Thymus (tissue), 11 donors: ENCODE data around the gene SSX2IP. TPM values are rescaled to one million over a fixed set of nuclear protein-coding genes. Genes with fewer than 3 reads are reported as not detected.
A peak's percentile ranks its signal among the peaks of the same experiment; 100 is the strongest.

Experiments
- DNase-seq, 9 donors: peaks; one replicate each; pipeline ENCODE4 v3.0.0-alpha.2; 2013; ENCODE audit warnings: low spot score in 9 of 9, low read depth in 6 of 9, missing footprints in 1 of 9
- H3K27ac ChIP-seq, 2 donors: one replicate each; pipeline ENCODE4 v1.5.1; 2013; ENCODE audit warnings: control low read depth in 1 of 2, low read depth in 1 of 2, low read length in 1 of 2, mild to moderate bottlenecking in 1 of 2, moderate library complexity in 1 of 2
- H3K27me3 ChIP-seq, 2 donors: one replicate each; pipeline ENCODE4 v1.5.1; 2013; ENCODE audit warnings: low read length in 1 of 2; ENCODE audit not compliant: control insufficient read depth in 2 of 2, insufficient read depth in 1 of 2
- H3K36me3 ChIP-seq, 2 donors: one replicate each; pipeline ENCODE4 v1.5.1; 2013; ENCODE audit warnings: low read length in 1 of 2, mild to moderate bottlenecking in 1 of 2, moderate library complexity in 1 of 2; ENCODE audit not compliant: control insufficient read depth in 2 of 2, insufficient read depth in 2 of 2
- H3K4me1 ChIP-seq, 2 donors: one replicate each; pipeline ENCODE4 v1.5.1; 2013; ENCODE audit warnings: low read length in 2 of 2; ENCODE audit not compliant: control insufficient read depth in 2 of 2, insufficient read depth in 2 of 2
- H3K4me3 ChIP-seq, 2 donors: one replicate each; pipeline ENCODE4 v1.5.1; 2013; ENCODE audit warnings: low read length in 2 of 2, control low read depth in 1 of 2, mild to moderate bottlenecking in 1 of 2
- H3K9me3 ChIP-seq, 2 donors: one replicate each; pipeline ENCODE4 v1.5.1; 2013; ENCODE audit warnings: low read length in 1 of 2, mild to moderate bottlenecking in 1 of 2; ENCODE audit not compliant: control insufficient read depth in 2 of 2, insufficient read depth in 1 of 2
- WGBS: extraction: QIAGEN DNeasy Blood & Tissue Kit; methylation state at CpG from one replicate; pipeline ENCODE4 v1.1.7; 2013; 5-methylcytosine and 5-hydroxymethylcytosine counted together
- polyA plus RNA-seq: library from polyadenylated mRNA; stranded (reverse); fragments of 200-250 nt; gene quantifications from one replicate; pipeline ENCODE4 v1.2.3, GENCODE V29; 2013
- total RNA-seq: library from RNA; stranded (reverse); fragments of 120-200 nt; gene quantifications from one replicate; pipeline ENCODE4 v1.2.4, GENCODE V29; 2013
- donor health status: healthy.

The SSX2IP gene
- total and polyA plus RNA-seq, 2 donors, result 15.4 to 23.7 TPM

DNA sequence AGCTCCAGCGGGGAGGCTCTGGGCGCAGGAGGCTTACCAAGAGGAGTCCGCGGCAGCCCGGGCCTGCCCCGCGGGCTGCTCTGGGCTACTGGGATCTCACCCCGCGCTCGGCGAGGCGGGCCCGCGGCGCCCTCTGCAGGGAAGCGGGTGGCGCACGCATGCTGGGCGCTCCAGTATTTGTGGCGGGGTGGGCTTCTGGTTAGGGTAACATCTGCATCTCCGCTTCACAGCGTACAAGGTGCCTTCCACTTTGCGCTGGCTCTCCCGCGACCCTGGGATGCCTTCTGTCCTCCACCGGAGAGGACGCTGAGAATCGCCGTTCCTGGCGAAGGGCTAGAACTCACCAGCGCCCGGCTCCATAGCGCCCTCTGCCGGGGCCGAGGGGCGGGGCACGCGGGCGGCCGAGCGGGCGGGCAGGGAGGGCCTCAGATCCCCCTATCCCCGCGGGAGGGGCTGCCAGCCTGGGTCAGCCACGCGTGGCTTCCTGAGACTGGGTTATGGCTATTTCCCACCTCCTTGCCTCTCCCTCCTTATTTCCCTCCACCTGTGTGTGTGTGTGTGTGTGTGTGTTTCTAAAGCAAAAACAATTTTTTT, 69.4 kb downstream of the SSX2IP start:
- peak; percentile 38 to 85 (median 70) for DNase-seq
- no peaks in the 10 kb centered on the region for H3K36me3 ChIP-seq
- H3K27me3 ChIP-seq, result no peaks in the 10 kb centered on the region
- H3K4me3 ChIP-seq, result peak overlapping the region; percentile 56 to 59
- peak overlapping the region in 1 of 2 donors; percentile 15 for H3K27ac ChIP-seq
- H3K9me3 ChIP-seq, result no peaks in the 10 kb centered on the region
- WGBS, result under 1% methylated on average over 46 of the region's 46 CpGs
- peaks cover 0 to 2% of the 10 kb centered on the region in 2 donors for H3K4me1 ChIP-seq

DNA sequence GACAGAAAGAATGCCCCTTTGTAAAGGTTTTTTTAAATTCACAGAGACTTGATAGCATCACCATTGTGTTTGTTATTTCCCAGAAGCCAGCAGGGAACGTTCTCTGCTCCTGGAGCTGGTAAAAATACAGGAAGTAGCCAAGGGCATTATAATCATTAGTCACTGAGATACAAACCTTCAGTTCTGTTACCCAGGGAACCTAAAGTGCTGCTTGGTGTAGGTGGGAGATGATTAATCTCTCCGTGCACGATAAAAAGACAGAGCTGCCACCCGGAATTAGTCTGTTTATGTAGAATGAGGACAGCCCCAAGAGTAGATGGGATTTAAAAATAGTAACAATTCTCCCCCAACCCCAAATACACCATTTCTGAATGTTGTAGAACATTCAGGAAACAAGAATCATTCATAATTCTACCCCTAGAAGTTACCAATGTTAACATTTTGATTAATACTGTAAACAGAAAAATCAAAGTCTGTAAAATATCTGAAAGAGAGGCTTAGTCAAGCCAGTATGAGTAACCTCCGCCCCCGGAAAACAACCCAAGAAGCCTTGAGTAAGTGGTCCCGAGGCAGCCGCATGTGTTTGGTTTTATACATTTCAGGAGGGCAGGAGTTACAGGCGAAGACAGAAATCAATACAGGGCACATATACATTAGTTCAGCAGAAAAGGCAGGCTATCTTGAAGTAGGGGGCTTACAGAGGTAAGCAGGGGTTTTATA, 70.7 kb downstream of the SSX2IP start:
- no peak for DNase-seq

DNA sequence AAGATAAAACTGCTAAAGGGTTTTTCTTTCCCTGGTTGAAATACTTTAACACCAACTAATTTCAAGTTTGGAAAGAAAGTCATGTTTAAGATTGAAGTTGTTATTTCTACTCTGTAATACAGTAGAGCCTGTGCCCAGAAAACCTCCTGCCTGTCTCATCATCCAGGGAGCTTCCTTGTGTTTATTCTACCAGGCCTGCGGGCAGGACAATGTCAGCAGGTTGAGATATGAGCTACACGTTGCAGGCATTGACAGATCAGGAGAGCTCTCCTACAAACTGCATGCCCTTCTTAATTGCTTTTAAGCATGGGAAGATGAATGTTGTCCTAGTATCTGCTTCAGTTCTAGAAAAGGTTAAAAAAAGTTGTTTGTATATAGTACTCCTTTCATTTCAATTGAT, 72.9 kb downstream of the SSX2IP start:
- no peak for DNase-seq

More for the DNA sequence above, 70.7 kb downstream of the SSX2IP start:
- Histone ChIP-seq H3K36me3 (no peaks in the 10 kb centered on the region), H3K4me3 (no peak overlapping the region), H3K9me3 (no peaks in the 10 kb centered on the region), H3K27me3 (no peaks in the 10 kb centered on the region), H3K27ac (no peak overlapping the region), H3K4me1 (peaks cover 0 to 2% of the 10 kb centered on the region in 2 donors)
- WGBS, result 80% methylated on average over 9 of the region's 9 CpGs

DNA sequence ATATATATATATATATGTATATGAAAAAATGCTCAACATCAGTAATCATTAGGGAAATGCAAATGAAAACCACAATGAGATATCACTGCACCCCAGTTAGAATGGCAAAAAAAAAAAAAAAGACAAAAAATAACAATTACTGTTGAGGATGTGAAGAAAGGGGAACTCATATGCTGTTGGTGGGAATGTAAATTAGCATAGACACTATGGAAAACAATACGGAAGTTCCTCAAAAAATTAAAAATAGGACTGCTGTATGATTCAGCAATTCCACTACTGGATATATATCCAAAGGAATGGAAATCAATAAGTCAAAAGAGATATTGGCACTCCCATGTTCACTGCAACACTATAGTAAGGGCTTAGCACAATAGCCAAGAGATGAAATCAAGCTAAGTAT, 74.5 kb downstream of the SSX2IP start:
- no peak overlapping the region for H3K27ac ChIP-seq
- 84% methylated on average over 1 of the region's 1 CpG for WGBS
- no peaks in the 10 kb centered on the region for H3K27me3 ChIP-seq
- no peak for DNase-seq
- H3K36me3 ChIP-seq, result no peaks in the 10 kb centered on the region
- H3K9me3 ChIP-seq, result peaks cover 0 to 12% of the 10 kb centered on the region in 2 donors
- H3K4me3 ChIP-seq, result no peak overlapping the region
- H3K4me1 ChIP-seq, result no peaks in the 10 kb centered on the region

More for the DNA sequence above, 72.9 kb downstream of the SSX2IP start:
- Histone ChIP-seq H3K9me3 (peaks cover 0 to 12% of the 10 kb centered on the region in 2 donors), H3K36me3 (no peaks in the 10 kb centered on the region), H3K27me3 (no peaks in the 10 kb centered on the region), H3K27ac (no peak overlapping the region), H3K4me1 (peaks cover 0 to 2% of the 10 kb centered on the region in 2 donors), H3K4me3 (no peak overlapping the region)
- WGBS, result 89% methylated on average over 2 of the region's 2 CpGs

DNA sequence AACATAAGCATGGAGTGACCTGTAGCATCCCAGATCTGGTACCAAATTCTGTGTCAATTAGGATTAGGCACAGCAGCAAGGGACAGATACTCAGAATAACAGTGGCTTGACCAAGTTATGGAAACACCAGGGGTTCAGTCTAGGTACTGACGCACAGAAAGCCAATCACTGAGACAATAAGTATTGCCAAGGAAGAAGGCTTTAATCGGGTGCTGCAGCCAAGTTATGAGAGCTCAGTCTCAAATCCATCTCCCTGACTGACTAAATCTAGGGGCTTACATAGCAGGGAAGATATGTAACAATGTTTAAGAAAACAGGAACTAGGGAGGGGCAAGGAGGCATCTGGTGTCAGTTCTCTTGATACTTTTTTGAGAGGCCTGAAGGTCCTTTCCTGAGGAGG, 76.4 kb downstream of the SSX2IP start:
- 100% methylated on average over 2 of the region's 2 CpGs for WGBS
- H3K27me3 ChIP-seq, result no peaks in the 10 kb centered on the region
- no peaks in the 10 kb centered on the region for H3K4me1 ChIP-seq
- no peak overlapping the region for H3K27ac ChIP-seq
- peaks cover 0 to 12% of the 10 kb centered on the region in 2 donors for H3K9me3 ChIP-seq
- no peak overlapping the region for H3K4me3 ChIP-seq
- H3K36me3 ChIP-seq, result no peaks in the 10 kb centered on the region
- no peak for DNase-seq

DNA sequence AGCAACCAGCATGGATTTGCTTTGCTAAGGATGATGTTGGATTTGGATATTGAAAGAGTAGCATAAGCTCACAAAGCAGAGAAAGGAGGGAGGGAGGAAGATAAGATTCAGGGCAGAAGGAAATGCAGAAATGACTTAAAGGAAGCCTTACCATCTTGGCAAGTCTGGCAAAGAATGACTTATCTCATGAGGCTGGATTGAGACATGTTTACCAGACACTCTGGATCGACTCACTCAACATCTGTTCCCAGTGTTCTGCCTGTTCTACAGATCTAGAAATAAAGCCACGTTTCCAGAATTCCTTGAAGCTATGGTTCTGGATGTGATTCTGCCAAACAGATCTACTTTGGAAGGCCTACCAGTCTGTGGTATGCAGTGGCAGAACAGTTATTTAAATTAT, 77.2 kb downstream of the SSX2IP start:
- no peak for DNase-seq
- WGBS, result 98% methylated on average over 2 of the region's 2 CpGs

DNA sequence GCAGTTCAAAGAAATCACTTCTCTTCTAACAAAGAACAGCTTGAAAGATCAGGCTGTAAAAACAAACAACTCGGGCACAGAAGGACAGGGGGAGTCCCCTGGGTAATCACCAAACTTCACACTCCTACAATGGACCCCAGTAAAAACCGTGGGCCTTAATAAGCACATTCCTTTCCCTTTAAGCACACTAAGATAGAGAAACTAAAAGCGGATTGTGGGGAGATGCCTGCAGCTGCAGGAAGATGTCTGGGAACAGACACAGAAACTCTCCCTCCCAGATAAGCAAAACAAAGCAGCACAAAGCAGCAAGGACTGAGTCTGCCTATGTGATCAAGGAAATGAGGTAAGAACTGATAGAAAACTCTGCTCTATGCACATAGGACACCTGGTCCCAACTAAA, 78.5 kb downstream of the SSX2IP start:
- peak in 1 of 9 donors; percentile 12 for DNase-seq

More for the DNA sequence above, 77.2 kb downstream of the SSX2IP start:
- H3K36me3 ChIP-seq, result no peaks in the 10 kb centered on the region
- H3K4me3 ChIP-seq, result no peak overlapping the region
- peaks cover 0 to 12% of the 10 kb centered on the region in 2 donors for H3K9me3 ChIP-seq
- H3K27ac ChIP-seq, result no peak overlapping the region
- H3K27me3 ChIP-seq, result no peaks in the 10 kb centered on the region
- H3K4me1 ChIP-seq, result no peaks in the 10 kb centered on the region

DNA sequence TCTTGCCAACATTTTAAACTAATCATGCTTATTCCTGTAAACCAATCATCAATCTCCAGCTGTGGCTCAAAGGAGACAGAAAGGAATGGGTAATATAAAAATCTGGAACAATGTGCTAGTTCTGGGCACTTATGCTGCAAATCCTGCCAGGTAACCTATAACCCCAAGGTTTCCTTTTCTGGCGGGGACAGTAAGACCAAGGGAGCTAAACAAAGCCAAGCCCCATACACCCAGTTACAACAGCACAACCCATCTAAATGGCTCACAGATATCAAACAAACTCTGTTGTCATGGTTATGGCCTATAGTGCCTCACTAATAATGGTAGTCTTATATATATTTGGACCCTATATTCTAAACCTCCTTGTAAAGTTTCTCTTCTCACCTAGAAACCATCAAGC, 79.2 kb downstream of the SSX2IP start:
- Histone ChIP-seq H3K27me3 (no peaks in the 10 kb centered on the region), H3K4me3 (no peak overlapping the region), H3K4me1 (no peaks in the 10 kb centered on the region), H3K9me3 (peaks cover 0 to 15% of the 10 kb centered on the region in 2 donors), H3K27ac (peak overlapping the region in 1 of 2 donors; percentile 56), H3K36me3 (no peaks in the 10 kb centered on the region)
- WGBS, result 98% methylated on average over 1 of the region's 1 CpG
- DNase-seq, result no peak

More for the DNA sequence above, 78.5 kb downstream of the SSX2IP start:
- Histone ChIP-seq H3K36me3 (no peaks in the 10 kb centered on the region), H3K27ac (peak overlapping the region; percentile 43 to 47), H3K4me1 (no peaks in the 10 kb centered on the region), H3K9me3 (peaks cover 0 to 14% of the 10 kb centered on the region in 2 donors), H3K4me3 (no peak overlapping the region), H3K27me3 (no peaks in the 10 kb centered on the region)
- 65% methylated on average over 3 of the region's 3 CpGs for WGBS

DNA sequence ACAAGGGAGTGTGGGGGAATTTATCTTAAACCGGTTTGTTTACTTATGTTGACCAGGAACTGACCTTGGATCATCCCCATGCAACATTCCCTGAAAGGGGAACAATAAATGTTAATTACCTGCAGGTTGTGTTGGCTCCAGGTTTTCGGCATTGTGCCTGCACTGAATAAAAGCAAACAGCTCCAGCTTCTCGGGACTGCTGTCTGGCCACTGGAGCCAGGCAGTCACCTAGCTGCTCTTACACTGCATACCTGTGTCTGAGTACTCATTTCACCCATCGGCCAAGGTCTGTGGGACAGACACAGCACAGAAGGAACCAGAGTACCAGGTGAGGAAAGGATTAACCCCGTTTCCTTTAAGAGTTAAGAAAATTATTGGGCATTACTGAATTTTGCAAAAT, 83.3 kb downstream of the SSX2IP start:
- H3K9me3 ChIP-seq, result peaks cover 4 to 27% of the 10 kb centered on the region in 2 donors
- H3K4me1 ChIP-seq, result no peaks in the 10 kb centered on the region
- DNase-seq, result no peak
- no peaks in the 10 kb centered on the region for H3K36me3 ChIP-seq
- H3K27ac ChIP-seq, result no peak overlapping the region
- 96% methylated on average over 5 of the region's 5 CpGs for WGBS
- H3K4me3 ChIP-seq, result no peak overlapping the region
- no peaks in the 10 kb centered on the region for H3K27me3 ChIP-seq
